GM12865 (cell line): ENCODE results near the gene ACTL10.

ENCODE experiments used
- DNase-seq: peaks from one replicate; pipeline ENCODE4 v3.0.0; 2010; ENCODE audit warnings: low read depth
- H3K4me3 ChIP-seq: 2 replicates; pipeline ENCODE4 v1.5.1; 2011; ENCODE audit warnings: mild to moderate bottlenecking, low read depth, low read length, control low read depth
- TF ChIP-seq, protein P1 (sequence below): IDR thresholded peaks from 2 replicates; pipeline ENCODE4 v1.5.1; 2011; ENCODE audit warnings: low read length, control low read depth, low read depth, inconsistent platforms; ENCODE audit not compliant: insufficient read depth; ENCODE audit errors: missing control alignments

The ACTL10 gene

GRCh38 chr20:33666293-33667244 lies at the start of gene ACTL10:
TSS of gene ACTL10 (plus strand) at chr20:33666943. CDS start at chr20:33667498, 555 bp downstream.
- TF ChIP-seq, protein P1, sequence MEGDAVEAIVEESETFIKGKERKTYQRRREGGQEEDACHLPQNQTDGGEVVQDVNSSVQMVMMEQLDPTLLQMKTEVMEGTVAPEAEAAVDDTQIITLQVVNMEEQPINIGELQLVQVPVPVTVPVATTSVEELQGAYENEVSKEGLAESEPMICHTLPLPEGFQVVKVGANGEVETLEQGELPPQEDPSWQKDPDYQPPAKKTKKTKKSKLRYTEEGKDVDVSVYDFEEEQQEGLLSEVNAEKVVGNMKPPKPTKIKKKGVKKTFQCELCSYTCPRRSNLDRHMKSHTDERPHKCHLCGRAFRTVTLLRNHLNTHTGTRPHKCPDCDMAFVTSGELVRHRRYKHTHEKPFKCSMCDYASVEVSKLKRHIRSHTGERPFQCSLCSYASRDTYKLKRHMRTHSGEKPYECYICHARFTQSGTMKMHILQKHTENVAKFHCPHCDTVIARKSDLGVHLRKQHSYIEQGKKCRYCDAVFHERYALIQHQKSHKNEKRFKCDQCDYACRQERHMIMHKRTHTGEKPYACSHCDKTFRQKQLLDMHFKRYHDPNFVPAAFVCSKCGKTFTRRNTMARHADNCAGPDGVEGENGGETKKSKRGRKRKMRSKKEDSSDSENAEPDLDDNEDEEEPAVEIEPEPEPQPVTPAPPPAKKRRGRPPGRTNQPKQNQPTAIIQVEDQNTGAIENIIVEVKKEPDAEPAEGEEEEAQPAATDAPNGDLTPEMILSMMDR, result no peak
- peak; percentile 98 for DNase-seq
- H3K4me3 ChIP-seq, result peak within 1 kb of the TSS; percentile 61

DNA sequence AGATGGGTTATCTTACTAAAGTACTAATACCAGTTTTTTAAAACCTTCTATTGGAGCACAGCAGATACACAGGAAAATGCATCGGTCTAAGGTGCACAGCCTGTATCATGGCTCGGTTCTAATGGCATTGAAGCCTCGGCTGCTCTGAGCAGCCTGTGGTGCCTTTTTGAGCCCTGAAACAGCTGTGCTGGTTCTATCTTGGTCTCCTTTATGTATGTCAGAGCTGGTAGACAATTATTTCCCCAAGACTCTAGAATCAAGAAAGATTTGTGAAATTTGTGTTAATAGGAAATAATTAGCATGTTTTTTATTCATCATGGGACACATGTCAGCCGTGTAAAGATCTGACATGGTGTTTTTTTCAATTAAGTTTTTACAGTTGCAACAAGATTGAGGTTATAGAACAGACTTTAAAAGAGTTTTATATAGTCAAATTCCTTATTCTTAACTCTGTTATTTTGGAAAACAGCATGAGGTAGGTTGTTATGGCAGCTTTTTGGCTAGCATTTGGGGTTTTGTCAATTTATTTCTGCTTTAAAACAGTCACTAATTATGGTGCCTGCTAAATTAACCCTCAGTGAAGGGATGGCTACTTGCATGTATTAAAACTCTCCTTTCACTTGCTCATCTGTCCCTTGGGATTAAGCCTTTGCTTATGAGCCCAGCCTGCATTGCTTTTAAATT lies 44.9 kb upstream of the ACTL10 start:
- DNase-seq, result no peak
- no peak overlapping the region for H3K4me3 ChIP-seq

GRCh38 chr20:33622705-33623365 lies 43.9 kb upstream of the ACTL10 start:
- DNase-seq, result no peak
- TF ChIP-seq, protein P1, result no peak
- H3K4me3 ChIP-seq, result no peak overlapping the region

More for the DNA sequence above, 44.9 kb upstream of the ACTL10 start:
- TF ChIP-seq, protein P1, result no peak

DNA sequence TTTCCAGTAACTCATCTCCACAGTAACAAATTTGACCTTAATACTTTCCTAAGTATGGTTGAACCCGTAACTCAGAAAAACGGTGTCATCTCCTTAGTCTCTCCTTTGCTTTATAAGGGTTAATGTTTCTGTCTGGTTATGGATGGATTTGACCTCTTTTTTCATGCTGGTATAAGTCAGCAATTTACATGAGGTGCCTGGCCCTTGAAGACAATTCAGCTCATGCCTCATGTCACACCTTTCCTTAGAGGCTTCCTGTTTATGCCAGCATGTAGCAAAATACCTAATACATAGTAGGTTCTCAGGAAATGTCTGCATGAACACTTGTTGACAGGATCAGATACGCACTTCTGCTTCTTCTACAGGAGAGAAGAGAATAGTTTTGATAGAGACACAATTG lies 42.3 kb upstream of the ACTL10 start:
- H3K4me3 ChIP-seq, result no peak overlapping the region
- no peak for DNase-seq
- TF ChIP-seq, protein P1, result no peak

DNA sequence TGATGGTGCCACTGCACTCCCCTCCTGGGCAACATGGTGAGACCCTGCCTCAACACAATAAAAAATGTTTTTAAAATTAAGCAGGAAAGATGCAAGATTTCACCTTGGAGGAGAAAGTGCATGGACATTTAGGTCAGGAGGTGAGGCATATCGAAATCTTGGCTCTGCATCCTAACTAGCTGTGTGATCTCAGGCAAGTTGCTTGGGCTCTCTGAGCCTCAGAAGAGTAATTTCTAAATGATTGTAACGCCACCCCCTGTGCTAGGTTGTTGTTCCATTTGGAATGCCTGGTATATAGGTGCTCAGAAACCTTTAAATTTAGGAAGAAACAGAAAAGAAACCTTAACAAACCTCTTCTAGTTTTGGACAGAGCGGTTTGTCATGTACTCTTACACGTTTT lies 40.6 kb upstream of the ACTL10 start:
- TF ChIP-seq, protein P1, result no peak
- no peak for DNase-seq
- H3K4me3 ChIP-seq, result no peak overlapping the region

GRCh38 chr20:33627577-33628216 lies 39.0 kb upstream of the ACTL10 start:
- no peak overlapping the region for H3K4me3 ChIP-seq
- TF ChIP-seq, protein P1, result no peak
- DNase-seq, result no peak
